Sigmoid colon (tissue), 4 donors: ENCODE data around the gene GALNT18.

Experiments
- CTCF ChIP-seq, 4 experiments: fragments of 450-650 bp in 3 of 4; fragments of 200-600 bp in 1 of 4; IDR thresholded peaks; one replicate each; pipeline ENCODE4 v1.5.1; 2016 to 2019; ENCODE audit warnings: antibody characterized with exemption in 4 of 4, mild to moderate bottlenecking in 3 of 4, moderate library complexity in 2 of 4
- EP300 ChIP-seq, 4 donors: sonication (generic); formaldehyde crosslinking; IDR thresholded peaks; one replicate each; pipeline ENCODE4 v1.6.1; 2017; ENCODE audit warnings: antibody characterized with exemption in 4 of 4

- no peak for TF ChIP-seq CTCF (IDR thresholded peaks at IDR 0.05)
- TF ChIP-seq EP300 (IDR thresholded peaks at IDR 0.05): no peak
Observed at GRCh38 chr11:11534981-11535380, 86.8 kb downstream of the GALNT18 start.
